Right lobe of liver (tissue), 4 donors: ENCODE data around the gene GIMAP1.
"Not testable (repeated sequence)": the region's sequence is repeated elsewhere in the genome, so short reads cannot be mapped to it uniquely, and the experiment has no call there.

Experiments used
- POLR2A ChIP-seq: fragments of 450-650 bp; IDR thresholded peaks from one replicate; pipeline ENCODE4 v1.6.1; 2017; ENCODE audit warnings: antibody characterized with exemption, mild to moderate bottlenecking
- TF ChIP-seq, protein P1 (sequence below), 4 donors: fragments of 200-600 bp in 3 of 4; fragments of 450-650 bp in 1 of 4; IDR thresholded peaks; one replicate each; pipeline versions ENCODE4 v1.5.1 to v1.8.0; 2016 to 2022; ENCODE audit warnings: antibody characterized with exemption in 4 of 4, mild to moderate bottlenecking in 2 of 4
- donor health status: DM: no; HTN: no; CAD: no.
- donor health status: DM: no; HTN: no; CAD: no.
- donor health status: DM: no; HTN: yes; CAD: no.

DNA sequence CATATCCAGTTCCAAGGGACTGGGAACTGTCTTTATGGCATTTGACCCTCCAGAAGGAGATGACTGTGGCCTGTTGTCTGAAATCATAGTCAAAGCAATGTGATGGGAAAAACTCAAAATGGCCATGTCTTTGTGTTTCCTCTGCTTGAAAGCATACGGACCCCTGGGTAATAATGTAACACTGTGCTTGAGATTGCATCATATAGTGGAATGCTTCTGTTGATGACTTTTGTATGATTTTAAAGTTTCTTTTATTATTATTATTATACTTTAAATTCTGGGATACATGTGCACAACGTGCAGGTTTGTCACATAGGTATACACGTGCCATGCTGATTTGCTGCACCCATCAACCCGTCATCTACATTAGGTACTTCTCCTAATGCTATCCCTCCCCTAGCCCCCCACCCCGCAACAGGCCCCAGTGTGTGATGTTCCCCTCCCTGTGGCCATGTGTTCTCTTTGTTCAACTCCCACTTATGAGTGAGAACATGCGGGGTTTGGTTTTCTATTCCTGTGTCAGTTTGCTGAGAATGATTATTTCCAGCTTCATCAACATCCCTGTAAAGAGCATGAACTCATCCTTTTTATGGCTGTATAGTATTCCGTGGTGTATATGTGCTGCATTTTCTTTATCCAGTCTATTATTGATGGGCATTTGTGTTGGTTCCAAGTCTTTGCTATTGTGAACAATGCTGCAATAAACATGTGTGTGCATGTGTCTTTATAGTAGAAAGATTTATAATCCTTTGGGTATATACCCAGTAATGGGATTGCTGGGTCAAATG is 44.4 kb upstream of the GIMAP1 start:
- TF ChIP-seq POLR2A, result not testable (repeated sequence)
- TF ChIP-seq, protein P1, sequence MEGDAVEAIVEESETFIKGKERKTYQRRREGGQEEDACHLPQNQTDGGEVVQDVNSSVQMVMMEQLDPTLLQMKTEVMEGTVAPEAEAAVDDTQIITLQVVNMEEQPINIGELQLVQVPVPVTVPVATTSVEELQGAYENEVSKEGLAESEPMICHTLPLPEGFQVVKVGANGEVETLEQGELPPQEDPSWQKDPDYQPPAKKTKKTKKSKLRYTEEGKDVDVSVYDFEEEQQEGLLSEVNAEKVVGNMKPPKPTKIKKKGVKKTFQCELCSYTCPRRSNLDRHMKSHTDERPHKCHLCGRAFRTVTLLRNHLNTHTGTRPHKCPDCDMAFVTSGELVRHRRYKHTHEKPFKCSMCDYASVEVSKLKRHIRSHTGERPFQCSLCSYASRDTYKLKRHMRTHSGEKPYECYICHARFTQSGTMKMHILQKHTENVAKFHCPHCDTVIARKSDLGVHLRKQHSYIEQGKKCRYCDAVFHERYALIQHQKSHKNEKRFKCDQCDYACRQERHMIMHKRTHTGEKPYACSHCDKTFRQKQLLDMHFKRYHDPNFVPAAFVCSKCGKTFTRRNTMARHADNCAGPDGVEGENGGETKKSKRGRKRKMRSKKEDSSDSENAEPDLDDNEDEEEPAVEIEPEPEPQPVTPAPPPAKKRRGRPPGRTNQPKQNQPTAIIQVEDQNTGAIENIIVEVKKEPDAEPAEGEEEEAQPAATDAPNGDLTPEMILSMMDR (IDR thresholded peaks at IDR 0.05), result not testable (repeated sequence)
